ENCODE data around the gene PSG4.
"Not testable (repeated sequence)": the region's sequence is repeated elsewhere in the genome, so short reads cannot be mapped to it uniquely, and the experiment has no call there.

PSG4 gene

DNA sequence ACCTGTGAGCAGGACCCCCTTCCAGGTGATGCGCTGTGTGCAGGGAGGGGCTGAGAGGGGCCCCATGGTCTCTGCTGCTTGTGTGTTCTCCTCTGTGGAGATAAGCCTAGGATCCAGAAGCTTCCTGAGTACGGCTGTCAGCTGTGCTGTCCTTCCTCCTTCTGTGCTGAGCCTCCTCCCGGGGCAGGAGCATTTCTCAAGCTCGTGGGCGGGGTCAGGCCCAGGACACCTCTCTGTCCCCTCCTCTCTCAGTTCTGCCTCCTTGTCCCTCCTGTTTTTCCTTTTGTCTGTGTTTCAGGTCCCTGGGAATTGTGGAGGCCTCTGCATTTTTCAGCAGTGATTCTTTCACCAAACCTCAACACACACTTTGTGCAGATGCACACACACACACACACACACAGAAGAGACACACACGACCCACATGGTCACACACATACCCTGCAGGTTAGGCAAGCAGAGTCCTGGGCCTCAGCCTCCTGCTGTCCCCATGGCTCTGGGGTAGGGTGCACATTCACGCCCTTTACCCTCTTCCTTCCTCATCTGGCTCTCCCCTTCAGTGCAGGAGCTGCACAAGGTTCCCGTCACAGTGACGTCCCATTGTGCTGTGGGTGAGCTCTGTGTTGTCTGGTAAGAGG lies at the start of gene PSG4:
PSG4 (minus strand) TSS at position 168 of the 635 bp plus-strand sequence; CDS start at position 66, 102 bp downstream.
- DNase-seq (ENCODE audit: low read depth) = not testable (repeated sequence)

DNA sequence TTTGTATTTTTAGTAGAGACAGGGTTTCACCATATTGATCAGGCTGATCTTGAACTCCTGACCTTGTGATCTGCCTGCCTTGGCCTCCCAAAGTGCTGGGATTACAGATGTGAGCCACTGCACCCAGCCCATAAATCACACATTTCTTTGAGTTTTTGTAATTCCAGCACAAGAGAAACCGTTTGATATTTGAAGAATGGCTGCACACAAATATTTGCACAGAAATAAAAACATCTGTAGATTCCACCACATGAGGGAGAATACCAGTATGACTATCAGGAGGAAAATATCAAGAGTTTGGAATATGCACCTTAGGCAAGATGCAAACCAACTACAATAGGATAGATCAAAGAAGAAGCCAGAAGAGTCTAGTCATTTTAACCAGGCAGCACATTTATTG lies 46.0 kb upstream of the PSG4 start:
- DNase-seq (ENCODE audit: low read depth) = not testable (repeated sequence)

DNA sequence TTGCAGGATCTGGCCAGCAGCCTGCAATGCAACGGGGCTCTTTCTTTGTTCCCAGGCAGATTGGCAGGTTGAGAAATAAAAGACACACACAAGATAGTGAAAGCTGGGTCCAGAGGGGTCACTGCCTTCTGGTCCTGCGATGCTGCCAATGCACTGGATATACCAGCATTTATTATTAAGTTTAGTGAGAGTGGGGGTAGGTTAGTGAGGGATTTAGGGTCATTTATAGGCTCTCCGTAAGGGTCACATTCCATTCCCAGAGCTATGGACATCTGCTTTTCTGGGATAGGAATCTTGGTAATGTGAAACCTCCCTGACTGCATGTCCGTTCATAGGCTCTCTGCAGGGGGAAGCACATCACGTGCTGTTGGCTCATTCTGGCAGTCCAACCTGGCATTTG lies 44.9 kb upstream of the PSG4 start:
- DNase-seq (ENCODE audit: low read depth) = not testable (repeated sequence)

DNA sequence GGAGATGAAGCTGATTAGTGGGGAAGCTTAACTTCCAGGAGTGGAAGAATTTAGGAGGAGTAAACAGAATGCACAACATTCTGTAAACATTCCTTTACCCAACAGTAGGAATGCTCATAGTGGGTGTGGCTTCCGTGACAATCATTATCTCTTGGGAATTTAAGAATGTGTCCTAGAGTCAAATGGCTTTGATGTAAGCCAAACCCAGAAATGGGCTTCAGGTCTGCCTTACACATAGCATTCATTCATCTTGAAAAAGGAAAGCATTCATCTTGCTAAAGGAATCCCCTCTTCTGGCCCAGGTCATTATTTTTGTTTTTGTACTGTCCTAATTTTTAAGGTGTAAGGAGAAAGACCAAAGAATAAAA lies 43.2 kb upstream of the PSG4 start:
- not testable (repeated sequence) for DNase-seq (ENCODE audit: low read depth)

DNA sequence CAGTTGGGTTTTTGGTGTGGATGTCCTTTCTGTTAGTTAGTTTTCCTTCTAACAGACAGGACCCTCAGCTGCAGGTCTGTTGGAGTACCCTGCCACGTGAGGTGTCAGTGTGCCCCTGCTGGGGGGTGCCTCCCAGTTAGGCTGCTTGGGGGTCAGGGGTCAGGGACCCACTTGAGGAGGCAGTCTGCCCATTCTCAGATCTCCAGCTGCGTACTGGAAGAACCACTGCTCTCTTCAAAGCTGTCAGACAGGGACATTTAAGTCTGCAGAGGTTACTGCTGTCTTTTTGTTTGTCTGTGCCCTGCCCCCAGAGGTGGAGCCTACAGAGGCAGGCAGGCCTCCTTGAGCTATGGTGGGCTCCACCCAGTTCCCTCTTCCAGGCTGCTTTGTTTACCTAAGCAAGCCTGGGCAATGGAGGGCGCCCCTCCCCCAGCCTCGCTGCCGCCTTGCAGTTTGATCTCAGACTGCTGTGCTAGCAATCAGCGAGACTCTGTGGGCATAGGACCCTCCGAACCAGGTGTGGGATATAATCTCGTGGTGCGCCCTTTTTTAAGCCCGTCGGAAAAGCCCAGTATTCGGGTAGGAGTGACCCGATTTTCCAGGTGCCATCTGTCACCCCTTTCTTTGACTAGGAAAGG lies 41.9 kb upstream of the PSG4 start:
- DNase-seq (ENCODE audit: low read depth) = not testable (repeated sequence)

DNA sequence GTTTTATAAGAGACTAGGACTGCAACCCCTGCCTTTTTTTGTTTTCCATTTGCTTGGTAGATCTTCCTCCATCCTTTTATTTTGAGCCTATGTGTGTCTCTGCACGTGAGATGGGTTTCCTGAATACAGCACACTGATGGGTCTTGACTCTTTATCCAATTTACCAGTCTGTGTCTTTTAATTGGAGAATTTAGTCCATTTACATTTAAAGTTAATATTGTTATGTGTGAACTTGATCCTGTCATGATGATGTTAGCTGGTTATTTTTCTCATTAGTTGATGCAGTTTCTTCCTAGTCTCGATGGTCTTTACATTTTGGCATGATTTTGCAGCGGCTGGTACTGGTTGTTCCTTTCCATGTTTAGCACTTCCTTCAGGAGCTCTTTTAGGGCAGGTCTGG lies 40.4 kb upstream of the PSG4 start:
- DNase-seq (ENCODE audit: low read depth) = not testable (repeated sequence)

DNA sequence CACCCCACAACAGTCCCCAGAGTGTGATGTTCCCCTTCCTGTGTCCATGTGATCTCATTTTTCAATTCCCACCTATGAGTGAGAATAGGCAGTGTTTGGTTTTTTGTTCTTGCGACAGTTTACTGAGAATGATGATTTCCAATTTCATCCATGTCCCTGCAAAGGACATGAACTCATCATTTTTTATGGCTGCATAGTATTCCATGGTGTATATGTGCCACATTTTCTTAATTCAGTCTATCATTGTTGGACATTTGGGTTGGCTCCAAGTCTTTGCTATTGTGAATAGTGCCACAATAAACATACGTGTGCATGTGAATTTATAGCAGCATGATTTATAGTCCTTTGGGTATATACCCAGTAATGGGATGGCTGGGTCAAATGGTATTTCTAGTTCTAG lies 36.8 kb upstream of the PSG4 start:
- DNase-seq (ENCODE audit: low read depth) = not testable (repeated sequence)

DNA sequence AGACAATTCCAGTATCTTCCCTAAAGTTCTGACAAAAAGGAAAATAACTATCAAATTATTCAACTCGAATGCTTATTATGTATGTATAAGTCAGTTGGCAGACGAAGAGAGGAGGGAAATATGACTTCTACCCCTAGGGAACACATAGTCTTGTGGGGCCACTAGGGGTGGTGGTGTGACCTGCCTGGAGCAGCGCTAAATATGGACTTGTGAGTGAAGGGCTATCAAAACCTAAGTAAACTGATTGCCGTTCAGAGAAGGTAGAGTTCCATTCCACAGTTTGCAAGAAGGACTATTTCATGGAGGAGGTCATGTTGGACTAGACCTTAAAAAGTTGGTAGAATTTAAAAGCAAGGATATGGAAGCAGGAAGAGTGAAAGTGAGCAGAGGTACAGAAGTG lies 32.8 kb upstream of the PSG4 start:
- not testable (repeated sequence) for DNase-seq (ENCODE audit: low read depth)

DNA sequence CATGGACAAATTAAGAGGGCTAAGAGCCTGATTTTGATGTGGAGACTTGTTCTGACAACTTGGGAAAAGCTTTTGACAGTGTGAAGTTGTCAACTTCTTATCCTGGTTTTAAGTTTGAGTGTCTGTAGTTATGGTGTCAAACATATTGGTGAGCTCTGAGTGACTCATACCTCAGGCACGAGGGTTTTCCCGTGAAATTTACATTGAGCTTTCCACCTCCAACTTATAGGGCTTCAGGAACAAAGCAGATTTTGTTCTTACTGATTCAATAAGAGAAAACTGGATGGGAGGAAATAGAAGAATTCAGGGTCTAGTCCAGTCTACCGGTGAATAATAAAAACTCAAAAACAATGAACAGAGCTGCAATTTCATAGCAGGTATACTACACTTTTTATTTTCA lies 30.2 kb upstream of the PSG4 start:
- DNase-seq (ENCODE audit: low read depth) = not testable (repeated sequence)

DNA sequence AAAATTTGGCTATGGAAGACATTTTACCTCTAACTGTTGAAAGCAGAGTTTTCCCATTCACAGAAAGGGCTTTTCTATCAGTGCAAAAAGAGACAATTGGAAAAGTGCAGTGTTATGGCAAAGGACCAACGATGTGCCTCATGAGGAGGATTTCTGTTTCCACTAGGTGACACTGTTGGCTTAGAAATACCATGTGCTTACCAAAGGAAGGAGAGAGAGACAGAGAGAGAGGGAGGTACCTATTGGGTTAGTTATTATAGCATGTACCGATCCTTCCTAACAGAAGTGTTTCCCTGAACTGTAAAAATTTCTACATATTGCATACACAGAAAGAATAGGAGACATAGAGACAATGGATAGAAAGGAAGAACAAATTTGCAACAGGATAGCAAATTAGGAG lies 23.9 kb upstream of the PSG4 start:
- DNase-seq (ENCODE audit: low read depth) = no peak

DNA sequence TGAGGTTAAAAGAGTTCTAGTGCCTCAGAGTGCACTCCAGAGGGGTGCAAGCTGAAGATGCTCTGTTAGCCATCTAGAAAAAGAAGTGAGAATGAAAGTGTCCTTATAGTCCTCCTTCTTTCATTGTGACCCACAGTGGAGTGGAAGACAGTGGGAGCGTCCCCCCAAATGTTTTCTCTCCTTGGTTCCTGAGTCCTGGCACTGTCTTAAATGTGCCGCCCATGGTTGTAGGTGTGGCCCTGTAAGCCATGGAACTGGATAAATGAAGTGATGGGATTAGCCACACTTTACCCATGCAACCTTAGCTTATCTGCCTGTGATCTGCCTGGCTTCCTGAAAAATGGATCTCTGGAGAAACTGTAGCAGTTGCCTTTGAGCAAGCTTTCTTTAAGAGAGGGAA lies 23.3 kb upstream of the PSG4 start:
- not testable (repeated sequence) for DNase-seq (ENCODE audit: low read depth)

DNA sequence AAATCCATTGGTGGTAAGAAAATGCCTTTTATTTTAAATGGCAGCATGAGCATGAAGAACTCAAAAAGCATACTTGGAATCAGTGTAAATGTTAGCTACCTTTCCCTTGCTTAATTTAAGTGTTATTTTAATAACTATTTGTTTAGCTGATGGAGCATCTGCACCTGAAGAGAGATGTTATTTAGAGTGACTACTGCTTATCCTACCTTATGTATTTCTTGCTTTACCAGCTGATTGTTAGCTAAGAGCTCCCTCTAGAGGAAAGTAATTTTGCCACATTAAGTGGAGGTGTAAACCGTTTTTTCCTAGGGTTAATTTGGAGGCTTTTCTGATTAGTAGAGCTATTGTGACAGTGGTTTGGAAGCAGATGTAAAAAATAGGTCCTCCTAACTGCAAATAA lies 21.5 kb upstream of the PSG4 start:
- DNase-seq (ENCODE audit: low read depth) = not testable (repeated sequence)

DNA sequence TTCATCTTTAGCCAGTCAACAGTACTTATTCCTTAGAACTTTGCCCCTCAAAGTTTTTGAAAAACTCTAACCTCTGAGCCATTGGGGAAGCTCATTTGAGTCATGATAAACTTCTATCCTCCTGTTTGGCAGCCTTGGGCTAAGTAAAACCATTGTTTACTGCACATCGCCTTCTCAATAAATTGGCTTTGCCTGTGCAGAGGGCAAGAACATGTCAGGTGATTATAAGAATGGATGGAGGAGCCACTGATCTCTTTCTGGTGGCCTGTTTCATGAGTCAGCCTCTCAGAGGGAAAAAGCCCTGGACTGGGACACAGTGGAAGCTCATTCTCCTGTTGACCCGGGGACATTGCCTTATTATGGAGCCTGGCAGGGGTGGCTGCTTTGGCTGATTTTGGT lies 19.4 kb upstream of the PSG4 start:
- no peak for DNase-seq (ENCODE audit: low read depth)

DNA sequence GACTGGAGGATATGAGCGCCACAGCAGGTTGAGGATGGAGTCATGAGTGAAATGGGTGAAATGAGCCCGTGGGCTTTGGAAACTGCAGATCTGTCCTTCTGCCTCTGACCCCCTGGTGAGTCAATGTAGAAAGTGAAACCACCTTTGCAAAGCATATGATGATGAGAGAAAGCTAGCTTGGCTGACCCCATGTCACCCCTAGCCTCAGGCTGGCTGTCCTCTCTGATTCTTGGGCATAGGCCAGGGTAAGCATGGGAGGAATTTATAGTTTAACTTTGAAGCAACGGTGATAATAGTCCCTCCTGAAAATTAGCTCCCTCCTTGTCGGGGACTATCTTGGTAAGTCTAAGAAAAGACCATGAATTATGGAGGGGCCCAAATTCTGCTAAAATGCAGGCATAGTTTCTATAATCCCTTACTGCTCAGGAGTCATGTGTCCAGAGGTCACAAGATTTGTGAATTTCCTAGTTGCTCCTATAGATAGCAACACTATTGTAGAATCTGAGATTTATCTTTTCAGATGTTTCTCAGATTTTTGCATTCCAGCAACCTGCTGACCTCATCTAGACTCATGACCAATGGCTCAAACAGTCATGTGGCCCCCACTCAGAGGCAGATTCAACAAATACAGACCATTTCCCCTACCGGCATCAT lies 18.9 kb upstream of the PSG4 start:
- not testable (repeated sequence) for DNase-seq (ENCODE audit: low read depth)

DNA sequence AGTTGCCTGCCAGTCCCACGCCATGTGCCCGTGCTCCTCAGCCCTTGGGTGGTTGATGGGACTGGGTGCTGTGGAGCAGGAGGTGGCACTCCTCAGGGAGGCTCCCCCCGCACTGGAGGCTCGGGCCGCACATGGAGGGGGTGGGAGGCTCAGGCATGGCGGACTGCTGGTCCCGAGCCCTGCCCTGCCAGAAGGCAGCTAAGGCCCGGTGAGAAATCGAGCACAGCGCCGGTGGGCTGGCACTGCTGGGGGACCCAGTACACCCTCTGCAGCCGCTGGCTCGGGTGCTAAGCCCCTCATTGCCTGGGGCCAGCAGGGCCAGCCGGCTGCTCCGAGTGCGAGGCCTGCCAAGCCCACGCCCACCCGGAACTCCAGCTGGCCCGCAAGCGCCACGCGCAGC lies 16.5 kb upstream of the PSG4 start:
- not testable (repeated sequence) for DNase-seq (ENCODE audit: low read depth)

DNA sequence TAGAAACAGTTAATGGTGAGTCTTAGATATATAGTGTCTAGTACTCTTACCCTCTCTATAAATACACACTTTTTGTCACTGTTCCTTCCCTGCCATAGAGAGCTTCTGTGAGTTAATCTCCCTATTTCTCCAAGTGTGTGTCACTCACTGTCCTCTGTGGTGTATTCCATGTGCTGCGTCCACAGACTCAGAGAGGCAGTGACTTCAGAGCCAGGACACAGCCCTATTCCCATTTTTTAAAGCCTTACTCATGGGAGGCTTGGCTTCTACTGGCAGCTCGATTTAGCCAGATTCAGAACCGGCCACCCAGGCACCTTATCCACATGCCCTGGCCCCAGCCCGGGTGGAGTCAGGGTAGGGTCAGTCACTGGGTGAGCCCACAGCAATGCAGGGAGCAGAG lies 13.7 kb upstream of the PSG4 start:
- not testable (repeated sequence) for DNase-seq (ENCODE audit: low read depth)

DNA sequence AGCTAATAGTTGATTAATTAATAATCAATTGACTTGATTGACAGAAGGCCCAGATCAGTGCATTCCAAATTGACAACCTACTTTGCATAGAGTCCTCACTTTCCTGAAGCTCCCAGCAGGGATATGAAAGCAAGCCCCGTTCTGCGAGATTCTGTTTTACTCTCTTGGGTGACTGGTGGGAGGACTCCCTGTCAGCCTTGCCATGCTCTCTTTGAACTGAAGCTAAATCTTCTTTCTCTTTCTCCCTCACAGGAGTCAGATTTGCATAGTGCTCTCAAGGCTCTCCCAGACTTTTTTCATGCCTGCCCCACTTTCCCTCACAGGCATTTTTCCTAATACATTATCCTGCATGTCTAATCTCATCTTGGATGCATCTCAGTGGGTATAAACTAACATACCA lies 10.4 kb upstream of the PSG4 start:
- not testable (repeated sequence) for DNase-seq (ENCODE audit: low read depth)

DNA sequence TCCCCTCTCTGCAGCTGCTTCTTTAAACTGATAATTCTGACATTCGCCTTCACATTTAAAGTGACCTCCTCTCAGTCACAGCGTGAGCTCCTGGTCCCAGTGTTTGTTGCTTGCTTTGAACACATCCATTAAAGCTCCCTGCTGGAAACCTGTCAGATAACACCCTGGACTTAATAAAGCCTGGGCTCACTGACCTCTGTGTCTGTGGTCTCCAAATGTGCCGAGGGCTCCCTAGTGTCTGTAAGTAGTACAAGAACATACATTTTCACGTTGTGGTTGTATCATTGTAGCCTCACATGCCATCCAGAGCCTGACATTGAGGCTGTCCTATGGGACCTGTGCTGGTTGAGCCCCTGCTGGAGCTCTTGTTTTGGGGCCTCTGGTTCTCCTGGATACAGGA lies 2.6 kb upstream of the PSG4 start:
- DNase-seq (ENCODE audit: low read depth) = no peak

DNA sequence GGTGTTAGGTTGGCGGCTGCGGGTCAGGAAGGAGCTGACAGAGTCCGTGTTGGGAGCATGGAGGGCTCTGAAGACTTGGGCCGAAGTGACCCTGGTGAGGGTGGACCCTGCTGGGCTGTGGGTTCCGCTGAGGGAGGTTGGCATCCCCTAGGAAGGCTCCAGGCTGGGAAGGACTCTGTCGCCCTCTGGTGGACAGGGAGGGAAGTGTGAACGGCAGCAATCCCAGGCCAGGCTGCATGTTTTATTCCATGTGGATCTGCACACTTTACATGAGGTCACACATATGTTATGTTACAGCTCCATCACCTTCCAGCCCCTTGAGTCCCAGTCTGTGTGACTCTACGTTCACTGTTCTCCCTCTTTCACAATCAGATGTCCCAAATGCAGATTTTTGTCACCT lies 1.7 kb upstream of the PSG4 start:
- DNase-seq (ENCODE audit: low read depth) = not testable (repeated sequence)

DNA sequence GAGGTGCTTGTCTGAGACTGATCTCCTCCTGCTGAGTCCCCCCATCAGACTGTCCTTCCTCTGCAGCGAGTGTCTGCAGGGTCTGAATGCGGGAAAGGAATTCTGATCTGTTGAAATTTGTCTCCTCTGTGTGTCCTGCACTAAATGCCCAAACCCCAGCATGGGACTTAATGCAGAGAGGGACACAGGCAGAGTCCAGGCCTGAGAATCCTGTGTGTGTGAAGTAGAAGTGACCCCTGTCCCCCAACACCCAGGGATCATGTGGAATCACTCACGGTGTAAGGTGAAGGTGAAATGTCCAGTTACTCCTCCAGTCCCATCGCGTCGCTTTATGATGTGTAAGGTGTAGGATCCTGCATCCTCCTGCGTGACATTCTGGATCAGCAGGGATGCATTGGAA lies 1.8 kb downstream of the PSG4 start:
- not testable (repeated sequence) for DNase-seq (ENCODE audit: low read depth)

DNA sequence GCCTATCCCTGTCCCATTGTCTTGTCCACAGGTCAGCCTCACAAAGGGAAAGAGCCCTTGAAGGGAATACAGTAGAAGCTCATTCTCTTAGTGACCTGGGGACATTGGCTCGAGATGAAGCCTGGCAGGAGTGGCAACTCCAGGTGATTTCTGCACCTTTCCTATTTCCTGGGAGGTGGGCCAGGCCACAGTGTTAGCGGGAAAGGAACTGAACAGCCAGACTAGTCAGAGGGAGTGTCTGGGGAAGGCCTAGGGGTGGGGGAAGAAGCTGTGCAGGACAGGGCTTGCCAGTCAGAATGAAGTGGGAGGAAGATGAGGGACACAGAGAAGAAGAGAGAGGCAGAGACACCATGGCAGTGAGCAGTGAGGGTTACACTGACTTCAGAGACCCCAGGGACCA lies 3.5 kb downstream of the PSG4 start:
- DNase-seq (ENCODE audit: low read depth) = not testable (repeated sequence)

DNA sequence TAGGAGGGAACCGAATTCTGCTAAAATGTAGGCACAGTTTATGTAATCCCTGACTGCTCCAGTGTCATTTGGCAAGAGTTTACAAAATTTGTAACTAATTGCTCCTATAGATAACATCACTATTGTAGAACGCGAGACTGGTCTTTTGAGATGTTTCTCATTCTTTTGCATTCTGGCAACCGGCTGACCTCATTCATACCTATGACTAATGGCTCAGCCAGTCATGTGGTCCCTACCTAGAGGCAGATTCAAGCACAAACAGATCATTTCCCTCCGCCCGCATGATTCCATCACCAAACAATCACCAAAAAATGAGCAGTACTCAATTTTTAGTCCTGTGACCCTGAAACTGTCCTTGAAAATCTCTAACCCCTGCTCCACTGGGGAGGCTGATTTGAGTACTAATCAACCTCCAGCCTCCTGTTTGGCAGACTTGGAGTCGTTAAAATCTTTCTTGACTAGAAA lies 4.1 kb downstream of the PSG4 start:
- peak; percentile 10 for DNase-seq (ENCODE audit: low read depth)

DNA sequence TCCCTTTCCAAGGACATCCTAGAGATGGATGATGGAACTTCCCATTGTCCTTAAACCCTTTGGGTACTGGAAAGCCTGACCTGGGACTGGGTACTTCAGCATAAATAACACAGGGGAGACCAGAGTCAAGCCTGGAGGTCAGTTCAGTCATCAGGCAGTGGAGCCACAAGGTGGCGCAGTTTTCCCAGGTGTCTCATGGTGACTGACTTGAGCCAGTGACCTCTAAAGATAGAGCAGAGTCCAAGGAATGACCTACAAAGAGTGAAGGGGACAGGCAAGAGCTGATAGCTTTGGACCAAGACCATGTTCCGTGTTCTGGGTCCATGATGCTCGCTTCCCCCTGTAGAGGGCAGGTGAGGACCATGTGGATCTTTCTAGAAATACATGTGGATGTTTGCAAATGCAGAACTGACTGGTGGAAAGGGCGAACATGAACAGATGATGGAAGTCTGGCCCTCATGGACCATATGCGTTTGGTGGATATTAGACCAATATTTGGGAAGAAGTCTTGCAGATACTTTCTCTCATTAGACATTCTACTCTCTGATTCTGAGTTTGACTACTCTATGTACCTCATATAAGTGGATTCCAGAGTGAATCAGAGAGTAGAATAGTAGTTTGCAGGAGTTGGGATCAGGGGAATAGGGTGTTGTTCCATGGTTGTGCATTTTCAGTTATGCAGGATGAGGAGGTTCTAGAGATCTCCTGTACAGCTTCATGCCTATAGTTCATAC lies 6.6 kb downstream of the PSG4 start:
- DNase-seq (ENCODE audit: low read depth) = not testable (repeated sequence)

All from stromal cell of bone marrow (primary cell).